Aorta (tissue), 5 donors: ENCODE results near the gene MSRB3. TPM values are rescaled to one million over a fixed set of nuclear protein-coding genes. Genes with fewer than 3 reads are reported as not detected.

ENCODE experiments used
- ATAC-seq: fragments of 200-7000 bp; cut with Tn5 transposase; one replicate; pipeline ENCODE4 v1.9.1; 2022; ENCODE audit warnings: moderate library complexity; ENCODE audit not compliant: low FRiP score
- DNase-seq, 2 donors: peaks; one replicate each; pipeline ENCODE4 v3.0.0-alpha.2; 2020
- H3K27ac ChIP-seq, 2 donors: one replicate each; pipeline ENCODE4 v1.5.1; 2013; ENCODE audit warnings: low read length in 2 of 2, mild to moderate bottlenecking in 2 of 2, moderate library complexity in 2 of 2, control low read depth in 1 of 2, inconsistent platforms in 1 of 2, low read depth in 1 of 2
- H3K27me3 ChIP-seq, 2 donors: one replicate each; pipeline ENCODE4 v1.6.1; 2013; ENCODE audit warnings: control low read depth in 1 of 2, low read length in 1 of 2, mild to moderate bottlenecking in 1 of 2, moderate library complexity in 1 of 2; ENCODE audit not compliant: insufficient read depth in 2 of 2, control insufficient read depth in 1 of 2
- H3K36me3 ChIP-seq, 2 donors: one replicate each; pipeline ENCODE4 v1.6.1; 2013; ENCODE audit warnings: control low read depth in 1 of 2, low read length in 1 of 2, mild to moderate bottlenecking in 1 of 2; ENCODE audit not compliant: insufficient read depth in 2 of 2, control insufficient read depth in 1 of 2
- H3K4me1 ChIP-seq, 2 donors: one replicate each; pipeline ENCODE4 v1.6.1; 2013; ENCODE audit warnings: low read length in 2 of 2, control low read depth in 1 of 2, mild to moderate bottlenecking in 1 of 2, moderate library complexity in 1 of 2; ENCODE audit not compliant: insufficient read depth in 2 of 2, control insufficient read depth in 1 of 2
- H3K4me3 ChIP-seq, 2 donors: one replicate each; pipeline ENCODE4 v1.5.1; 2013; ENCODE audit warnings: low read length in 2 of 2, control low read depth in 1 of 2, mild to moderate bottlenecking in 1 of 2
- H3K9me3 ChIP-seq: one replicate; pipeline ENCODE4 v1.6.1; 2013; ENCODE audit warnings: mild to moderate bottlenecking, low read length; ENCODE audit not compliant: control insufficient read depth
- WGBS, 2 donors: extraction: QIAGEN DNeasy Blood & Tissue Kit; methylation state at CpG; one replicate each; pipeline ENCODE4 v1.1.7; 2013; 5-methylcytosine and 5-hydroxymethylcytosine counted together
- intact Hi-C, 2 donors: fragments of 100-400 bp; cut with DNase I; formaldehyde crosslinking; loops; one replicate each; pipeline versions ENCODE4 v1.14.2 to v1.15.0; 2022
- polyA plus RNA-seq, 2 donors: library from polyadenylated mRNA; stranded (reverse); fragments of 200-250 nt; gene quantifications; one replicate each; pipeline ENCODE4 v1.2.3, GENCODE V29; 2013
- total RNA-seq, 2 donors: library from RNA; stranded (reverse); fragmentation: NEBNext Ultra II Directional; extraction: Animal tissue kit (Norgen Biotek cat#: 25700); gene quantifications; one replicate each; pipeline ENCODE4 v1.2.1, GENCODE V29; 2021
- donor health status: healthy with polysubstance abuse.
- donor health status: Bipolar disorder and iron deficiency.
- donor health status: DM: no; HTN: no; CAD: no.
- donor health status: DM: no; HTN: no; CAD: no.
- donor health status: DM: yes; HTN: yes; CAD: no.

The MSRB3 gene
- total and polyA plus RNA-seq, 4 donors, result 119 to 298 (median 225) TPM

- Histone ChIP-seq H3K36me3 (no peaks in the 10 kb centered on the region), H3K27ac (no peak overlapping the region), H3K4me1 (no peaks in the 10 kb centered on the region), H3K9me3 (no peaks in the 10 kb centered on the region), H3K4me3 (no peak overlapping the region), H3K27me3 (no peaks in the 10 kb centered on the region)
- no peak for ATAC-seq
- intact Hi-C loops, result no loop called here
- DNase-seq, result no peak
- 91% methylated on average over 4 of the region's 4 CpGs for WGBS, 2 donors
These were observed 129.1 kb downstream of the MSRB3 start for GRCh38 chr12:65407388-65408149.

- H3K4me3 ChIP-seq, result no peak overlapping the region
- H3K27ac ChIP-seq, result no peak overlapping the region
- no peaks in the 10 kb centered on the region for H3K9me3 ChIP-seq
- H3K36me3 ChIP-seq, result no peaks in the 10 kb centered on the region
- intact Hi-C loops, result no loop called here
- 84 to 92% methylated on average over 4 of the region's 4 CpGs for WGBS, 2 donors
- DNase-seq, result no peak
- H3K27me3 ChIP-seq, result no peaks in the 10 kb centered on the region
- no peaks in the 10 kb centered on the region for H3K4me1 ChIP-seq
- ATAC-seq, result no peak
These were observed 130.0 kb downstream of the MSRB3 start for GRCh38 chr12:65408441-65408840.

DNA sequence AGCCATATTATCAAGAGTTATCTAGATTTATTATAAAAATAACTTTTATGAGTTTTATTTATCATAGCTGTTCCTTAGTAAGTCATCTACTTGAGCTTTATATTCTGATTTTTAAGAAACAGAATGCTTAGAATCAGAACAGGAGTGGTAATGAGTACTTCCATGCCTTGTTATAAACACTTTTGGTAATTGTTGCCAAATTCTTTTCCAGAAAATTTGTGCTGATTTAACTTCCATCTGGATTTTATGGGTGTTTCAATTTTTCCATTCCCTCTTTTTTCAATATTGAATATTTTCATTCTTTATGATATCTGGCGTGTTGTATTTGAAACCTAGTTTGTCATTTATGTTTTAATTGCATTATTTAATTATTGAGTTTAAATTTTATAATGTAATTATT, 131.2 kb downstream of the MSRB3 start:
- Histone ChIP-seq H3K36me3 (no peaks in the 10 kb centered on the region), H3K4me3 (no peak overlapping the region), H3K27ac (no peak overlapping the region), H3K9me3 (no peaks in the 10 kb centered on the region), H3K27me3 (no peaks in the 10 kb centered on the region), H3K4me1 (no peaks in the 10 kb centered on the region)
- 93 to 94% methylated on average over 1 of the region's 1 CpG for WGBS, 2 donors
- intact Hi-C loops, result no loop called here
- ATAC-seq, result no peak
- no peak for DNase-seq

GRCh38 chr12:65411171-65411570, 132.7 kb downstream of the MSRB3 start:
- Histone ChIP-seq H3K27me3 (no peaks in the 10 kb centered on the region), H3K9me3 (no peaks in the 10 kb centered on the region), H3K4me3 (no peak overlapping the region), H3K27ac (no peak overlapping the region), H3K4me1 (no peaks in the 10 kb centered on the region), H3K36me3 (no peaks in the 10 kb centered on the region)
- 86 to 88% methylated on average over 3 of the region's 3 CpGs for WGBS, 2 donors
- no peak for DNase-seq
- ATAC-seq, result no peak
- intact Hi-C loops, result no loop called here

DNA sequence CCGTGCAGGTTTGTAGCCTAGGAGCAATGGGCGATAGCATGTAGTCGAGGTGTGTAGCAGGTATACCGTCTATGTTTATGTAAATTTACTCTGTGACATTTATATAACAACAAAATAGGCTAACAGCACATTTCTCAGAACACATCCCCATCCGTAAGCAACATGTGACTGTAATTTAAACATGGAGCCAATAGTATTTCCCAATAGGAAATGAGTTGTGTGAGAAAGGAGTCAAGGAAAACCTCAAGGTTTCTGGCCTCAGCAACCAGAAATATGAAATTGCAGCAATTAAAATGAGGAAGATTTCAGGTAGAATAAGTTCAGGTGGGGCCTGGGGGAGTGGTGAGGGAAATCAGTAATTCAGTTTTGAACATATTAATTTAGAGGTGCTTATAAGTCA, 136.0 kb downstream of the MSRB3 start:
- H3K4me3 ChIP-seq, result no peak overlapping the region
- peaks cover 0 to 3% of the 10 kb centered on the region in 2 donors for H3K36me3 ChIP-seq
- no peaks in the 10 kb centered on the region for H3K9me3 ChIP-seq
- no peak for DNase-seq
- 96 to 97% methylated on average over 5 of the region's 5 CpGs for WGBS, 2 donors
- no peaks in the 10 kb centered on the region for H3K4me1 ChIP-seq
- no peak overlapping the region for H3K27ac ChIP-seq
- no peak for ATAC-seq
- intact Hi-C loops, result no loop called here
- H3K27me3 ChIP-seq, result no peaks in the 10 kb centered on the region

GRCh38 chr12:65415826-65416225, 137.3 kb downstream of the MSRB3 start:
- intact Hi-C loops, result loop anchor here in 1 of 2 donors (5.0 kb wide), 1 partner anchor 36 kb away; no protein-coding TSS in a partner anchor
- H3K4me1 ChIP-seq, result no peaks in the 10 kb centered on the region
- H3K36me3 ChIP-seq, result peaks cover 0 to 6% of the 10 kb centered on the region in 2 donors
- DNase-seq, result no peak
- H3K27me3 ChIP-seq, result no peaks in the 10 kb centered on the region
- H3K9me3 ChIP-seq, result peaks cover 1% of the 10 kb centered on the region
- no peak for ATAC-seq
- no peak overlapping the region for H3K4me3 ChIP-seq
- H3K27ac ChIP-seq, result no peak overlapping the region

- intact Hi-C loops, result loop anchor here in 1 of 2 donors (5.0 kb wide), 1 partner anchor 33 kb away; no protein-coding TSS in a partner anchor
- 96 to 97% methylated on average over 12 of the region's 12 CpGs for WGBS, 2 donors
- H3K4me3 ChIP-seq, result no peak overlapping the region
- H3K36me3 ChIP-seq, result peaks cover 0 to 9% of the 10 kb centered on the region in 2 donors
- no peak for ATAC-seq
- H3K9me3 ChIP-seq, result peaks cover 3% of the 10 kb centered on the region
- H3K27me3 ChIP-seq, result no peaks in the 10 kb centered on the region
- H3K4me1 ChIP-seq, result no peaks in the 10 kb centered on the region
- DNase-seq, result no peak
- no peak overlapping the region for H3K27ac ChIP-seq
These were observed 141.0 kb downstream of the MSRB3 start for GRCh38 chr12:65419284-65420072.

DNA sequence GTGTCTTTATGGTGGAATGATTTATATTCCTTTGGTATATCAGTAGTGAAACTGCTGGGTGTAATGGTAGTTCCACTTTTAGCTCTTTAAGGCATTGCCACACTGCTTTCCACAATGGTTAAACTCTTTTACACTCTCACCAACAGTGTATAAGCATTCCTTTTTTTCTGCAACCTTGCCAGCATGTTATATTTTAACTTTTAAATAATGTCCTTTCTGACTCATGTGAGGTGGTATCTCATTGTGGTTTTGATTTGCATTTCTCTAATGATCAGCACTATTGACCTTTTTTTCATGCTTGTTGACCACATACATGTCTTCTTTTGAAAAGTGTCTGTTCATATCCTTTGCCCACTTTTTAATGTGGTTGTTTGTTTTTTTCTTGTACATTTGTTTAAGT, 142.5 kb downstream of the MSRB3 start:
- no peaks in the 10 kb centered on the region for H3K27me3 ChIP-seq
- no peak overlapping the region for H3K4me3 ChIP-seq
- intact Hi-C loops, result no loop called here
- peaks cover 3% of the 10 kb centered on the region for H3K9me3 ChIP-seq
- DNase-seq (no peak), ATAC-seq (no peak)
- H3K27ac ChIP-seq, result no peak overlapping the region
- H3K36me3 ChIP-seq, result peaks cover 0 to 9% of the 10 kb centered on the region in 2 donors
- no peaks in the 10 kb centered on the region for H3K4me1 ChIP-seq

DNA sequence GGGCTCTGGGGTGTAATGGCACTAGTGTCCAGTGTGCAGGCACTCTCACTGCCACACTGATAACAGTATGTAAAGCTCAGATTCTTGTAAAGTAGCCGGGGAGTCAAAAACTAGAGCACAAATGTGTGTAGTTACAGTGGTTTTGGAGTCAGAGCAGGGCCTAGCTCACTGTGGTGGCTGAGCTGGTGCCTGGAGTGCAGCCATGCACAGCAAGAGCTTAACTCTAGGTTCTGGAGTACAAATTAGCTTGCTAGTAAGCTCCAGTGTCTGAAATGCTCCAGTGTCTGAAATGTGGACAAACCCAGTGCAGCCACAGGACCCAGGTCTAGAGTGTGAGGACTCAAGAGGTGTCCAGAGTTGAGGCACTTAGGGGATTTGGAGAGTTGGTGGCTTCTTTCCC, 149.2 kb downstream of the MSRB3 start:
- Histone ChIP-seq H3K4me3 (no peak overlapping the region), H3K4me1 (peaks cover 0 to 2% of the 10 kb centered on the region in 2 donors), H3K27ac (no peak overlapping the region), H3K9me3 (peaks cover 1% of the 10 kb centered on the region), H3K27me3 (no peaks in the 10 kb centered on the region), H3K36me3 (peaks cover 0 to 2% of the 10 kb centered on the region in 2 donors)
- WGBS, 2 donors, result 89 to 93% methylated on average over 1 of the region's 1 CpG
- DNase-seq (no peak), ATAC-seq (no peak)
- intact Hi-C loops, result no loop called here
